Keratinocyte (primary cell): ENCODE measurements around the gene CCDC194. TPM values are rescaled to one million over a fixed set of nuclear protein-coding genes. Genes with fewer than 3 reads are reported as not detected.

Experiments used
- DNase-seq: peaks from one replicate; pipeline ENCODE4 v3.0.0-alpha.2; 2011; ENCODE audit warnings: low read depth, missing footprints, low spot score
- FAIRE-seq: peaks from 2 replicates; lab custom pipeline; 2011; peaks lifted over from hg19 to GRCh38; lab: Jason Lieb, UNC
- H2AFZ ChIP-seq: 2 replicates; pipeline ENCODE4 v1.6.0; 2012; ENCODE audit warnings: low read length, control low read depth, inconsistent platforms; ENCODE audit not compliant: control insufficient read depth
- H3K27ac ChIP-seq: 2 replicates; pipeline ENCODE4 v1.5.1; 2011; ENCODE audit warnings: low read length; ENCODE audit not compliant: control insufficient read depth, insufficient read depth
- H3K27me3 ChIP-seq: 3 replicates; pipeline ENCODE4 v1.6.0; 2011; ENCODE audit warnings: low read length; ENCODE audit not compliant: control insufficient read depth, insufficient read depth; ENCODE audit errors: extremely low read depth
- H3K36me3 ChIP-seq, 2 experiments: 2 replicates in 1 of 2; 3 replicates in 1 of 2; pipeline ENCODE4 v1.5.1; 2011; ENCODE audit warnings: low read length in 2 of 2, mild to moderate bottlenecking in 1 of 2; ENCODE audit not compliant: control insufficient read depth in 2 of 2, insufficient read depth in 2 of 2; ENCODE audit errors: extremely low read depth in 1 of 2
- H3K4me1 ChIP-seq: 3 replicates; pipeline ENCODE4 v1.5.1; 2011; ENCODE audit warnings: low read length; ENCODE audit not compliant: control insufficient read depth, insufficient read depth; ENCODE audit errors: extremely low read depth
- H3K4me2 ChIP-seq: 3 replicates; pipeline ENCODE4 v1.6.0; 2011; ENCODE audit warnings: low read depth, low read length; ENCODE audit not compliant: control insufficient read depth, insufficient read depth; ENCODE audit errors: extremely low read depth
- H3K4me3 ChIP-seq, 3 experiments: fragments of 200-600 bp in 1 of 3; sonication (generic) in 1 of 3; 2 replicates in 2 of 3; 3 replicates in 1 of 3; pipeline ENCODE4 v1.5.1; 2011 to 2016; ENCODE audit warnings: low read length in 3 of 3, mild to moderate bottlenecking in 3 of 3, control low read depth in 2 of 3, inconsistent platforms in 1 of 3, low read depth in 1 of 3, mixed read lengths in 1 of 3, mixed run types in 1 of 3, moderate library complexity in 1 of 3; ENCODE audit not compliant: control insufficient read depth in 2 of 3, insufficient read depth in 2 of 3; ENCODE audit errors: extremely low read depth in 1 of 3
- H3K79me2 ChIP-seq: 2 replicates; pipeline ENCODE4 v1.6.0; 2012; ENCODE audit warnings: low read length; ENCODE audit not compliant: control insufficient read depth, insufficient read depth
- H3K9ac ChIP-seq: 3 replicates; pipeline ENCODE4 v1.6.0; 2011; ENCODE audit warnings: low read length; ENCODE audit not compliant: control insufficient read depth, insufficient read depth; ENCODE audit errors: extremely low read depth
- H3K9me1 ChIP-seq: 3 replicates; pipeline ENCODE4 v1.6.0; 2011; ENCODE audit warnings: low read length; ENCODE audit not compliant: control insufficient read depth, insufficient read depth; ENCODE audit errors: extremely low read depth
- H3K9me3 ChIP-seq: 2 replicates; pipeline ENCODE4 v1.5.1; 2012; ENCODE audit warnings: low read depth, low read length; ENCODE audit not compliant: control insufficient read depth
- H4K20me1 ChIP-seq: 3 replicates; pipeline ENCODE4 v1.6.0; 2011; ENCODE audit warnings: low read length; ENCODE audit not compliant: control insufficient read depth, insufficient read depth; ENCODE audit errors: extremely low read depth
- CTCF ChIP-seq, 3 experiments: IDR thresholded peaks in 1 of 3; conservative IDR thresholded peaks in 1 of 3; optimal IDR thresholded peaks in 1 of 3; 2 replicates in 2 of 3; 3 replicates in 1 of 3; pipeline versions ENCODE3 to v1.5.1; 2011; ENCODE audit warnings: low read length in 3 of 3, mild to moderate bottlenecking in 3 of 3, moderate library complexity in 2 of 3, control low read depth in 1 of 3, inconsistent platforms in 1 of 3; ENCODE audit not compliant: insufficient read depth in 2 of 3; ENCODE audit errors: extremely low read depth in 1 of 3
- EZH2 ChIP-seq: IDR thresholded peaks from one replicate; pipeline ENCODE4 v1.6.1; 2012; ENCODE audit warnings: inconsistent platforms, mild to moderate bottlenecking, low read length, moderate library complexity
- dilution Hi-C: fragments of 300-500 bp; cut with MboI; formaldehyde crosslinking; loops from one replicate; pipeline ENCODE4 v1.7.0; 2020; ENCODE audit warnings: low sequenced_read_pairs; ENCODE audit not compliant: extremely low pct_ligation_motif_present
- polyA plus RNA-seq, 5 experiments: library from polyadenylated mRNA; depleted of rRNA in 3 of 5; stranded (reverse) in 3 of 5; stranded (forward) in 1 of 5; unstranded in 1 of 5; fragments of >200 nt; gene quantifications; 1 replicate in 1 of 5; 2 replicates in 3 of 5; 3 replicates in 1 of 5; pipeline versions ENCODE4 v1.2.1 to v1.2.3, GENCODE V29; 2011 to 2012; ENCODE audit warnings: missing spikeins in 2 of 5, low read depth in 1 of 5, low replicate concordance in 1 of 5

CCDC194 gene
- polyA plus RNA-seq, 1 donor (not counting 4 experiments of a cell fraction or from before 2014, with no cell fraction given): not detected

GRCh38 chr19:17405250-17406045 lies 11.5 kb upstream of the CCDC194 start, which contains the start of gene BST2:
Gene BST2 (minus strand): TSS chr19:17405630. CDS start chr19:17405575, 55 bp downstream.
- FAIRE-seq (no peak), DNase-seq (no peak)
- H2AFZ ChIP-seq: peak within 1 kb of the TSS; percentile 12
- H3K4me2 ChIP-seq: no peak within 1 kb of the TSS
- TF ChIP-seq CTCF (optimal IDR thresholded peaks at IDR 0.05 in 1 of 3, IDR thresholded peaks at IDR 0.05 in 1 of 3, conservative IDR thresholded peaks at IDR 0.05 in 1 of 3; ENCODE audit: extremely low read depth in 1 of 3, insufficient read depth in 2 of 3, low read length in 3 of 3) (no peak), EZH2 (no peak)
- no peak within 1 kb of the TSS for H3K27ac ChIP-seq
- H3K9me3 ChIP-seq: no peaks in the 10 kb centered on the region
- no peaks in the 10 kb centered on the region for H3K4me1 ChIP-seq
- H3K27me3 ChIP-seq: peaks cover 3% of the 10 kb centered on the region
- dilution Hi-C loops: no loop called here
- H3K4me3 ChIP-seq: no peak within 1 kb of the TSS
- H3K36me3 ChIP-seq: no peaks in the 10 kb centered on the region
- H3K9me1 ChIP-seq: no peaks in the 10 kb centered on the region
- H3K9ac ChIP-seq: no peak within 1 kb of the TSS
- no peaks in the 10 kb centered on the region for H3K79me2 ChIP-seq
- H4K20me1 ChIP-seq: no peaks in the 10 kb centered on the region

- Histone ChIP-seq H3K4me3 (no peak overlapping the region), H3K27ac (no peak overlapping the region), H3K79me2 (no peaks in the 10 kb centered on the region), H4K20me1 (no peaks in the 10 kb centered on the region), H2AFZ (no peak overlapping the region), H3K9ac (no peak overlapping the region), H3K27me3 (peaks cover 3% of the 10 kb centered on the region), H3K4me2 (no peak overlapping the region), H3K36me3 (no peaks in the 10 kb centered on the region), H3K9me3 (no peaks in the 10 kb centered on the region), H3K9me1 (no peaks in the 10 kb centered on the region), H3K4me1 (no peaks in the 10 kb centered on the region)
- no peak for TF ChIP-seq CTCF (optimal IDR thresholded peaks at IDR 0.05 in 1 of 3, IDR thresholded peaks at IDR 0.05 in 1 of 3, conservative IDR thresholded peaks at IDR 0.05 in 1 of 3; ENCODE audit: extremely low read depth in 1 of 3, insufficient read depth in 2 of 3, low read length in 3 of 3)
- TF ChIP-seq EZH2: no peak
- FAIRE-seq (no peak), DNase-seq (no peak)
- dilution Hi-C loops: no loop called here
These were observed 10.7 kb upstream of the CCDC194 start for GRCh38 chr19:17404621-17405249.
